Ishikawa (cell line): ENCODE measurements around the gene COL27A1.

ENCODE experiments used
- CEBPB ChIP-seq: IDR thresholded peaks from 2 replicates; pipeline ENCODE4 v1.6.1; 2012
- CREB1 ChIP-seq: IDR thresholded peaks from 2 replicates; pipeline ENCODE4 v1.6.1; 2012; ENCODE audit warnings: low read depth
- EGR1 ChIP-seq: IDR thresholded peaks from 2 replicates; pipeline ENCODE4 v1.6.1; 2012
- EP300 ChIP-seq: IDR thresholded peaks from 2 replicates; pipeline ENCODE4 v1.6.1; 2012; ENCODE audit warnings: borderline replicate concordance
- FOXM1 ChIP-seq: IDR thresholded peaks from 2 replicates; pipeline ENCODE4 v1.6.1; 2012; ENCODE audit warnings: low read depth, borderline replicate concordance
- NFIC ChIP-seq: IDR thresholded peaks from 2 replicates; pipeline ENCODE4 v1.6.1; 2012
- RAD21 ChIP-seq: IDR thresholded peaks from 2 replicates; pipeline ENCODE4 v1.6.1; 2012; ENCODE audit warnings: low read depth
- REST ChIP-seq: IDR thresholded peaks from 2 replicates; pipeline ENCODE4 v1.6.1; 2012; ENCODE audit warnings: low read depth, mild to moderate bottlenecking
- TAF1 ChIP-seq: IDR thresholded peaks from 2 replicates; pipeline ENCODE4 v1.6.1; 2012; ENCODE audit warnings: low read depth, mild to moderate bottlenecking
- TCF12 ChIP-seq: IDR thresholded peaks from 2 replicates; pipeline ENCODE4 v1.6.1; 2012; ENCODE audit warnings: low read depth
- TEAD4 ChIP-seq: IDR thresholded peaks from 2 replicates; pipeline ENCODE4 v1.6.1; 2012
- USF1 ChIP-seq: IDR thresholded peaks from 2 replicates; pipeline ENCODE4 v1.6.1; 2012
- YY1 ChIP-seq: IDR thresholded peaks from 2 replicates; pipeline ENCODE4 v1.6.1; 2012; ENCODE audit warnings: low read depth
- ZBTB7A ChIP-seq: IDR thresholded peaks from 2 replicates; pipeline ENCODE4 v1.6.1; 2012; ENCODE audit warnings: low read depth
- TF ChIP-seq, protein P1 (sequence below): IDR thresholded peaks from 2 replicates; pipeline ENCODE4 v1.6.1; 2012

Gene COL27A1

DNA sequence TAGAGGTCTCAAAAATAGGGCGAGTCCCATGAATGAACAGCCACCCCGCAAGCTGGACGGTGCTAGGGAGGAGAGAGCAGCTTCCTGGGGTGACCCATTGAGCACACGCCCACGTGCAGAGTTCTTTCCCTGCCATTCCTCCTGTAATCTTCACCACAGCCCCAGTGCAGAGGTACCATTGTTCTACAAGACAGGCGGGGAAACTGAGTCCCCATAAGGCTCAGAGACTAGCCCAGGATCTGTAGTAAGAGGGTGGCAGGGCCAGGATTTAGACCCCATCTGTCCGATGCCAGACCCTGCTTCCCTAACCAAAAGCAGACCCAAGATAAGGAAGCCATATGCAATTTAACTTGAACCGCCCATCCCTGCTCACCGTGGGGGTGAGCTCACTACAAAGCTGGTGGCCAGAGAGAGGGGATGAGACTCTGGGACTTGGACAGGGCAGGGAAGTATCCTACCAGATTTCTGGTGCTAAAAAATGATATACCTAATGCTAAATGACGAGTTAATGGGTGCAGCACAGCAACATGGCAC, 130.9 kb downstream of the COL27A1 start:
- TF ChIP-seq RAD21 (no peak), YY1 (no peak), TCF12 (no peak), NFIC (no peak), REST (no peak), CREB1 (no peak), FOXM1 (no peak), USF1 (no peak), EGR1 (no peak), ZBTB7A (no peak), EP300 (no peak), TAF1 (no peak), CEBPB (no peak)
- TF ChIP-seq, protein P1, sequence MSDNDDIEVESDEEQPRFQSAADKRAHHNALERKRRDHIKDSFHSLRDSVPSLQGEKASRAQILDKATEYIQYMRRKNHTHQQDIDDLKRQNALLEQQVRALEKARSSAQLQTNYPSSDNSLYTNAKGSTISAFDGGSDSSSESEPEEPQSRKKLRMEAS: no peak

- TF ChIP-seq, protein P1: no peak
- TF ChIP-seq EGR1 (no peak), RAD21 (no peak), TEAD4 (no peak), FOXM1 (no peak), TCF12 (no peak), USF1 (no peak), ZBTB7A (no peak), TAF1 (no peak), NFIC (no peak), REST (no peak), YY1 (no peak)
Observed at GRCh38 chr9:114287001-114287762, 131.8 kb downstream of the COL27A1 start.

- TF ChIP-seq YY1 (no peak), RAD21 (no peak), EGR1 (no peak), CREB1 (no peak), NFIC (no peak)
Observed at GRCh38 chr9:114287763-114288192, 132.4 kb downstream of the COL27A1 start.

- no peak for TF ChIP-seq NFIC
- no peak for TF ChIP-seq REST
- no peak for TF ChIP-seq RAD21
- TF ChIP-seq EGR1: no peak
- TF ChIP-seq EP300: no peak
- no peak for TF ChIP-seq CREB1
- TF ChIP-seq YY1: no peak
- TF ChIP-seq TAF1: no peak
Observed at GRCh38 chr9:114288193-114289091, 133.1 kb downstream of the COL27A1 start.
